HG03565 (cell line): ENCODE measurements around the gene ARHGAP10.
"Not testable (repeated sequence)": the region's sequence is repeated elsewhere in the genome, so short reads cannot be mapped to it uniquely, and the experiment has no call there.

Source experiments
- ATAC-seq: cut with Tn5 transposase; IDR thresholded peaks from one replicate; pipeline ENCODE4 v1.9.1; 2021; ENCODE audit warnings: mild to moderate bottlenecking, moderate library complexity; ENCODE audit not compliant: unreplicated experiment

Gene ARHGAP10

DNA sequence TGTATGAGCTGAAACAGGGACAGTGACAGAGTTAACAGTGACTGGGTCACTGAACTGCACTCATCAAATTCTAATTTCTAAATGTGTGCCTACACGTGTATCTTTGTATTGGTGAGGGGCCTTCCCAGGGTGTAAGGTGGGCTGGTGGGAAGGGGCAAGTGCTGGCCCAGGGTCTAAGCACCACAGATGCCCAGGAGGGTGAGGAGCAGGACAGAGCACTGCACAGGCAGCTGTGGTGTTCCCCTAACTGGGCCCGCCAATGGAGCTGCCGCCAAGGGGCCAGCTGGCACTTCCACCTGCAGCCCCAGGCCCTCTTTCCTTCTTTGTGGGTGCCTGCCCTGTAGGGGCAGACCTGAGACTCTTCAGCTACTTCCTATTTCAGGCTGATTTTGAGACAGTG, 349.9 kb downstream of the ARHGAP10 start:
- ATAC-seq: no peak

DNA sequence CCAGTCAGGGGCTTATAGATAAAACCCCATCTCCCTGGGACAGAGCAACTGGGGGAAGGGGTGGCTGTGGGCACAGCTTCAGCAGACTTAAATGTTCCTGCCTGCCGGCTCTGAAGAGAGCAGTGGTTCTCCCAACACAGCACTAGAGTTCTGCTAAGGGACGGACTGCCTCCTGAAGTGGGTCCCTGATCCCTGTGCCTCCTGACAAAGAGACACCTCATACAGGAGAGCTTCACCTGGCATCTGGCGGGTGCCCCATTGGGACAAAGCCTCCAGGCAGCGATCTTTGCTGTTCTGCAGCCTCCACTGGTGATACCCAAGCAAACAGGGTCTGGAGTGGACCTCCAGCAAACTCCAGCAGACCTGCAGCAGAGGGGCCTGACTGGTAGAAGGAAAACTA, 351.2 kb downstream of the ARHGAP10 start:
- not testable (repeated sequence) for ATAC-seq

DNA sequence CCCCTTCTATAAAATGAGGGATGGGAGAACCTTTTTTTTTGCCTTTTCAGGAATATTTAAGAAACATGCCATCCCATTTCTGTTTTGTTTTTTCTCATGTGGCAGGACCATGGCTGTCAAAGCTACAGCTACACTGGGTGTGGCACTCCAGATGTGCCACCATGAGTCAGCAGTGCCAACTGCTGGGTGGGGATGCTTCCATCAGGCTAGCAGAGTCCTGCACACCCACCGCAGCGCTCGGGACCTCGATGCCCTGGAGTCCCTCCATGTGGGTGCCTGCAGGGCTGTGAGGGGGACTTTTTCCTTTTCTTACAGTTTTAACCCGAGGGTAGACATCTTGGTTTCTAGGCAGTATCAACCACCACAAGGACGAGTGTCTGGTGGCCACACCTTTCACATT, 357.7 kb downstream of the ARHGAP10 start:
- ATAC-seq: no peak

DNA sequence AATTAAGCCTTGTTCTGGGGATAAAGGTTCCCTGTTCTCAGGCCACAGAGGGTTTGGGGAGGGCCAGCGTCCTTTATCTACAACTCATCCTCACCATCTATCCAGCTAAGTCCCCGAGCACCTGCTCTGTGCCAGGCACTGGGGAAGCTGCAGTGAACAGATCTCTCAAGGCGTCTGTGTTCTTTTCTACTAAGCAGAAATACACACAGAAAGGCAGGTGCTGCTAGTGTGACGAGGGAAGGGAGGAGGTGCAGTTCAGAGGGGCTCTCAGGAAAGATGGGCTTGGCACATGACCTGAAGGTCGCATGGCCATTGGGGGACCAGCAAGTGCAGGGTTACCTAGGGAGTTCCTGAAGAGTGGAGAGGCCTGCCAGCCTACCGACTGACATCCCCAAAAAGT, 358.1 kb downstream of the ARHGAP10 start:
- ATAC-seq: no peak

DNA sequence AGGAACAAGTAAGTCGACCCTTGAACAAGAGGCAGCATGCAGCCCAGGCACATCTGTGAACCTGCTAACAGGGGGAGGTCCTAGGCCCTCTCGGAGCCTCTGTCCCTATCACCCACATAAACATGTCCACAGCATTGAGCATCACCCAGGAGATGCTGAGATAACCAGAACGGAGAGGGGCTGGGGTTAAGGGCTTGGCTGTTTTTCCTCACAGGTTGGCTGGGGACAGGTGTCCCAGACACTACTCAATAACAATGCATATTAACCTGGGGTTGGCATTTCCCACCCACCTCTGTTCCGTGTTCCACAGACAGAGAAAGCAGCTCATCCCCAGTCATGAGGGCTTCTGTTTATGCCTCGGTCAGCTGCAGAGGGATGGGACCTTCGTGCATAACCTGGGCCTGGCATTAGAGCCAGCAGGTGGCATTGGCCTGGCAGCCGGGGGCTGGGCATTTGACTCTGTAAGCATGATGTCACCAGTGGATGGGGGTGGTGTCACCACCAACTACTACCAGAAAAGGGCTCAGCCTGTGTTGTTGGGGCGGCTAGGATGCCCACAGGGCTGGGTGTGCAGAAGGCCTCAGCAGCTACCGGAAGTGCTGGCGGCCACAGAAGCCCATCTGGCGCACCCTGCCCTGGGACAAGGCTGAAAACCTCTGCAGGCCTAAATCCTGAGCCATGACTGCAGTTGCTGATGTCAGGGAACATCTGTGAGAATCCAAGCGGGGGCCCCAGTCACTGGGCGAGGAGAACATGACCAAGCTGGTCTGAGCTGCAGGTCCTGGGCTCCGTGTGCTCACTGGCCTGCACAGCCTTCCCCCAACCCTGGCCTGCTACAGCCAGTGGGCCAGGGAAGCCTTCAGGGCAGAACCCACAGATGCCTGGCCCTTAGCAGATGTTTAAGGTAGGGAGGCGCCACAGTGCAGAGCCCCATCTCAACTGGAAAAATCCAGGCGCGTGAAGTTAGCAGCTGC, 358.9 kb downstream of the ARHGAP10 start:
- ATAC-seq: no peak

DNA sequence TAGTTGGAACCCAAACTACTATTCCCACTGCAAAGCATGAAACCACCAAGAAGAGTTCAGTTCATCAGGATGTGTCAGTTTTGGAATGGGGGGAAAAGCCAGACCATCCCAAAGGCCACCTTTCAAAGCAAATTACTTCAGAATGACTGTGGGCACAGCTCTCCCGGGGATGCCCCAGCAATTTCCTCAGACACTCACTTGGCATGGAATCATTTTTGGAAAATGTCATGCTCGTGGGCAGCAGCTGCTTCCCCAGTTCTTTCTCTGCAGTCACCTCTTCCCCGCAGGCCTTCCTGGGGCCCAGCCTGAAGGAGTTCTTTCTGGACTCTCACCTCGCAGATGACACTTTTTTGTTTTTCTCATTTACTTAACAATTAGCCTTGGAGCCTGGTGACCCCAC, 360.0 kb downstream of the ARHGAP10 start:
- ATAC-seq: no peak

DNA sequence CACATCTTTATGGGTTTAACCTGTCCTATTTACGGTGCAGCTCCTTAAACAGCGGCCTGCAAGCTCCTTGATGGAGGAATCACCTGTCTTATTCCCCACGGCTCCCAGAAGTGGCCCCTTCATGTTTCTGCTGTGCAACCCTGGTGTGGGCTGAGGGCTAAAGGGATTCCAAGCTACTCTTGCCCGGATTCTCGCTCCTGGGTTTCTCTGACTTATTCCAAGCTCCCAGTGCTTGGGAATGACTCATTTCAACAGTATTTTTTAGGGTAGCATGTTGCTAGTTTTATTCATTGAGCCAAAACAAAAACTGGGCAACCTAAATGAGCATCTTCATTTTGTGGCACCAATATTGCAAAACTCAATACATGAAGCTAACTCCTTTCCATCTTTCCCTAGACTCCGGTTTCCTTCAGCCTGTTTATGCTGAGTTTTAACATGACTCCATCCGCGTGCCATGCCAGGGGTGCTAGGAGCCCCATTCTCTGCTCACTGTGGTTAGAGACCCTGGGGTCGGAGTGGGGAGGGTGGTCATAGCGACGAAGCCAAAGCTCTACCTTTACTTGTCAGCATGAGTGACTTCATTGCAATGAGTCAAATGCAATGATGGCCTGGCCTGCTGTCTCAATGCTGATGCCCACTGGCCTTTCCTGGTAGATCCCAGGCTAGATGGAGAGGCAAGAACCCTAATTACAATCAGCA, 360.6 kb downstream of the ARHGAP10 start:
- ATAC-seq: no peak

DNA sequence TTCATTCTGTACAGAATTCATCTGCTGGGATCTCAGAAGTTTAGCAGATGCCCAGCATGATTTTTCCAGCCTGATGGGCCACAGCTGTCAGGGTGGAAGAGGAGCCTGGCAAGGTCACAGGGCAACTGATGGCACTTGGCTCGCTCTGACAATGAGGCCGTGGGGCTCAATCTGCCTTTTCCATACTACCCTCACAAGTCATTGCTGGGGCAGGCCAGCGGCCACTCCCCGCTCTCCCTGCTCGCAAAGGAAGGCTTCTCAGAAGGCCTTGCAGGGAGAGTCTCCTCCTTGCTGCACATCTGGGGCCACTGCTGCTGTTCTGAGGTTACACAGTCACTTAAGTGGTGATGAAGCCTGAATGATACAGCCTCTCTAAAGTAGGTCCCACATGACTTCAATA, 361.2 kb downstream of the ARHGAP10 start:
- no peak for ATAC-seq

DNA sequence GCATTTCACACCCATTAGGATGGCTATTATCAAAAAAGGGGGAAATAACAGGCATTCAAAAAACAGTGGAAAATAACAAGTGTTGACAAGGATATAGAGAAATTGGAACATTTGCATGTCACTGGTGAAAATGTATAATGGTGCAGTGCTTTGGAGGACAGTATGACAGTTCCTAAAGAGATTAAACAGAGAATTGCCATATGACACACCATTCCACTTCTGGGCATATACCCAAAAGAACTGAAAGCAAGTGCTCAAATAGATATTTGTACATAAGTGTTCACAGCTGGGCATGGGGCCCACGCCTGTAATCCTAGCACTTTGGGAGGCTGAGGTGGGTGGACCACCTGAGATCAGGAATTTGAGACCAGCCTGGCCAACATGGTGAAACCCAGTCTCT, 362.3 kb downstream of the ARHGAP10 start:
- no peak for ATAC-seq

DNA sequence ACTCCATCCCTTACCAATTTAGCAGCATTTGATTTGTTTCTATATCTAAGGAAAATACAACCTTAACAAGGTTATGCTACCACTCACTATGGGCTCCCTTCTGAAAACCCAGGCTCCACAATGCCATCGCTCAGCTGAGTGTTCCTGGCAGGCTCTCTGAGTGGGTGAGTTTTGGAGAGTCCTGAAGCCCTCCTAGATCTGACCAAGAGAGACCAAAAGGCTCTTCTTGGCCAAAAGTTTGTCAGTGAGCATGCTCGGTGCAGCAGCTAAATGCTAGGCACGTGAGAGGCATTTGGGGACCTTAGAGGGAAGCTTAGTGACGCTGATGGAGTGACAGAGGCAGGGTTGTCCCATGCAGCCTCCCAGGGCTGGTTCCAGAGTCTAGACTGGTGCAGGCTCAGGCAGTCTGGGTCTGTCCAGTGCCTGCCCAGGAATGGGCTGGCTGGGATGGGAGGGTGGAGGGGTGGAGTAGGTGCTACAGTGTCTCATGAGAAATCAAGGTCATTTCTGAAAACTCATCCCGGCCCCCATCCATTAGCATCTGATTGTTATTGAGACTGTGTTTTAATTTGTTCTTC, 363.5 kb downstream of the ARHGAP10 start:
- no peak for ATAC-seq

DNA sequence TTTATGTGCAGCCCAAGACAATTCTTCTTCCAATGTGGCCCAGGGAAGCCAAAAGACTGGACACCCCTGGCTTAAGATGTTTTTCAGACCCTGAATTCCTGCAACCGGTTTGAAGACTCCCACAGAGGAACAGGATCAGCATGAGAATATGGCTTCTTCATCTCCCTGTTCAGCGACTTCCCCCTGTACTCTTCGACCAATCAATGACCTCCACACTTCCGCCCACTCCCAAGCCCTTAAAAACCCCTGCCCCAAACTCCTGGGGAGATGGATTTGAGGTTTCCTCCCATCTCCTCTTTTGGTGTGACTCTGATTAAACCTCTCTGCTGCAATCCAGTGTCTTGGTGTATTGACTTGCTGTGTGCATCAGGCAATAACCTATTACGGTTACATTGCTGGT, 365.9 kb downstream of the ARHGAP10 start:
- no peak for ATAC-seq

DNA sequence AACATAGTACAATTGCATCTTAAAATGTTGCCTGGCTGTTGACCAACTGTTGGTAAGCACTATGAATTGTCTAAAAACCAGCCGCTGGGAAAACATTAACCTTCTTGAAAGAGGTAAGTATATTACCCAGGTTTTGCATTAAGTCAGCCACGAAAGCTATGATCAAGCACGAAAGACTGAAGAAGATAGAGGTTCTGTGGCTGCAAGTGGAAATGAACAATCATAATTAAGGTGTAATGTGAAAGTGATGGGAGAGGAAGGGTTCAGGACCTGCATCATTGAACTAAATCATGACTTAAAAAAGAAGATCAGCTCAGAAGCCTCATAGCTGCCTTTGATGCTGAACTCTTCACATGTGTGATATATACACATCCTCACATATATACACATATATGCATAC, 369.3 kb downstream of the ARHGAP10 start:
- no peak for ATAC-seq

DNA sequence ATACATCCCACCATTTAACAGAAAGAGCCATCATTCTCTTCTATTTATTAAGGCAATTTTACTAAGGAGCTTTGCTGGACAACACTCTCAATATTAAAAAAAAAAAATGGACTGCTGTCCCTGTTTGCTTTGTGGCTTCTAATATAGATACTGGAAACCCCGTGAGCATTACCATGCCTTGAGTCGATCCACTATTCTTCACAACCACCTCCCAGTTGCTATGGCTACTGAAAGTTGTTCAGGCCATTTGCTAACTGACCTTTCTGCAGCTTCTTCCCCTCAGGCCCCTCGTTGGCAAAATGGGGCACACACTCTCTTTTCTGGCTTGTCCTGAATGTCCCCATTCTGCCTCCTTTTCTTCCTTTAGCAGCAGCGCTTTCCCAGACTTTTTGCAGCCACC, 369.9 kb downstream of the ARHGAP10 start:
- no peak for ATAC-seq

DNA sequence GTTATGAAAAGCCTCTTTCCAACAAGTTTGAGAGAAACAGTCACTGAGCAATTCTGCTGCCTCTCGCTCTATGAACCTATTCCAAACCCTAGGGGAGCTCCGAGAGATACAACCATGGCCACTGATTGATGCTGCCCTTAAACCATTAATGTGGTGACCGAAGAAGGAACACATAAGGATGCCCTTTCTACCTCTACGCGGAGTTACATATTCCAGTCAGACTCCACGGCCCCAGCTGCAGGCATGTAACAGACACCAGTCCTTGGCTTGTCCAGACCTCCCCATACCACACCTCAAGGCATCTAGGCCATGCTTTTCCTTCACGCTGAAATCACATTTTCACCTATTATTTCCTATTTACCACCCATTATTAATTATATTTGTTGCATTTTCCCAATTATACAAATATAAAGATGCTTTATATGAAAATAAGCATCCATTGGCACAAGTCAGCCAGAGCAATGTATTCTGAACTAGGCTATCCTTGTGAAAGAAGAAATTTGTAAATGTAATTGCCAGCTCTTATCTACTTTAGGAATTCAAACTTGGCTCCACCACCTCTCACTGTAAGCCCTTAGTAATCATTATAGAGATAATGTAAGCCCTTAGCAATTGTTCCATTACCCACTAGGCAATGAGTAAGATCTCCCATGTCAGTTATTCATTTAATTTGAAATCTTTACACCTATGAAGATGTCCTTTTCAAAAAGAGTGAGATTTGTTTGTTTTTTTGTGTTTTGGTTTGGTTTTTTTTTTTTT, 371.9 kb downstream of the ARHGAP10 start:
- ATAC-seq: no peak

DNA sequence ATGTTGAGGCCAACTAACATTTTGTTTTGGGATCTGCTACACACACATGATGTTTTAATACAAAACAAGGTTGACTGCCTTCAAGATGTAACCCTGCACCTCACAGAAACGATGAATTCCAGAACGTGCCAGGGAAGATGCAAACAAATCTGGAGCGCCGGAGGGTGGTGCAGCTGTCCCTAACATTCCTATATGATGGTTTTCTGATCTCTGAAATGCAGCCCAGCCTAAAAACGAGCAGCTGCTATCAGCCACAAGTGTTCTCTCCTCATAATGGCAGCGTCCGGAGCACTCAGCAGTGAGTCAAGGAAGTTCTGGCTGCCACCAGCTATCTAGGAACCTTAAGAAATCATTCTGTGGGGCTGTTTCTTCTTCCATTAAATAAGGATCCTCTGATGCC, 376.9 kb downstream of the ARHGAP10 start:
- ATAC-seq: no peak

DNA sequence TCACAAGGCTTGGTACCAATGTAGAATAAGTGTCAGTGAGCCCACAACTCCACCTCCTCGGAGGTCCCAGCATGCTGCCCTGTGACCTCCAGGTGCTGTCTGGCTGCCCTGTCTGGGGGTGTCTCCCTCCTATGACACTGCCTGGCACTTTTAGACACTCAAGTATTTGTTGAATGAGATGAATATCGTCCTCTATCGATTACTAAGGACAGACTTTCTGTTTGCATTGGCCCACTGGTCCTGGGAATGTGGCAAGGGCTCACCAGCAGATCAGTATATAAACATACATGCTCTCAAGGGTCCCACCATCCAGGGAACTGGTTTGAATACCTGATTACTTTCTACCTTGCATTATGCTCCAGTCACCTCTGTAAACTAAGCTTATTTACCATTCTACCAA, 377.3 kb downstream of the ARHGAP10 start:
- ATAC-seq: no peak

DNA sequence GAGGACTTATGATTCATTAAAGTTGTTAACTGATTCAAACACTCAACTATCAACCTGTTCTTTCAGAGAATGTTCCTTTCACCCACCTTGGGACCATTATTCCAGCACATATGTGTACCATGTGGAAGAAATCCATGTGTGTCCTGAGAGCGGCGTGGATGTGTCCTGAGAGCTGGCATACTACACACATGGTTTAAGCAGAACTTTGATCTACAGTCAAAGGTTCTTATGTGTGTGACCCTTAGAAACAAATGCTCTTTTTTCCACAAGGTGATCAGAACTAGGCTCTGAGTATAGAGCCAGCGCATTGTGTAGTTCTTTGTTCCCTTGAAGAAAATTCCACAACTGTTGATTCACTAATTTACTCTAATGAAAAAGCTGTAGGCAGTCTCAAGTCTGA, 378.3 kb downstream of the ARHGAP10 start:
- ATAC-seq: no peak

DNA sequence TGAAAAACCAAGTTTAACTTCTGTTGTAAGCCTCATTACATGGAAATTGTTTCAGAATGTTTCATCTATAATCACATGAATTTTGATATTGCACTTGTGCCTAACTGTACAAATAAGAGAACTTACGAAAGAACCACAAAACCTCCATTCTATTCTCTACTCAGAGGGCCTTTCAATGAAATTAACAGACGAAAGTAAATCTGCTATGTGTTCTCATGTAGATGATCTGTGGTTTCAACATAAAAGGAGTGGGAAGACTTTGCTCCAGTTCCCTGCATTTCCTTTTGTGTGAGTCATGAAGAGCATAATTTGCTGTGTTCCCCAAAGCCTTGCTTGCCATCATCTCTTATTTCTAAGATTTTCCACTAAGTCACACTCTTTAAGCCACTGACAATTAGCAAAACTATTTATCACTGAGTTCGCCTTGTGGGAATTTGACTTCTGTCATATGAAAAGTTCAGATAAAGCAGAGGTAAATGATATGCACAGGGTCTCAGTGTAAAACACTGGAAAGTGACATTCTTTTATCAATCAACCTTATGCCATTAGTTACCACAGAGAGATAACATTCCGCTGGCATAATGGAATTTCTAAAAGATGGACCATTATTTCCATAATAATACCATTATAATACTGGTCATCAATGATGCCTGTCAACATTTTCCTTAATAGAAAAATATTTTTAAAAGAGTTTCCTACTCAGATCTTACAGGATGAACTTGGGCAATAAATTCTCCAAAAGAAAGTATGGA, 380.5 kb downstream of the ARHGAP10 start:
- no peak for ATAC-seq

DNA sequence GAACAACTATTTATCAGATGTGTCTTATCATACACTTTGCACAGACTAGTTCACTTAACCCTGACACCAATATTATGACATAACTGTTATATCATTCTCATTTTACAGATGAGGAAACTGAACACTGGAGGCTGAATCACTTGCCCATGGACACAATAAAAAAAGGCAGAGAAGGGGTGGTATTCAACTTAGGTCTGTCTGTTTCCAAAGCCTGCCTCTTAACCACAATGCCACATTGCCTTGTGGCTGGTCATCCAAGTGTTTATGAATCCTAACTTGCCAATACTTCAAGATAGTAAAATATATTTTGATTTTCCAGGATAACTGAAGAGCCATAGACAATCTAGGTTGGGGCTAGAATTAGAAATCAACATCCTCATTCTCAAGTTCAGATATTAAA, 382.5 kb downstream of the ARHGAP10 start:
- ATAC-seq: no peak

DNA sequence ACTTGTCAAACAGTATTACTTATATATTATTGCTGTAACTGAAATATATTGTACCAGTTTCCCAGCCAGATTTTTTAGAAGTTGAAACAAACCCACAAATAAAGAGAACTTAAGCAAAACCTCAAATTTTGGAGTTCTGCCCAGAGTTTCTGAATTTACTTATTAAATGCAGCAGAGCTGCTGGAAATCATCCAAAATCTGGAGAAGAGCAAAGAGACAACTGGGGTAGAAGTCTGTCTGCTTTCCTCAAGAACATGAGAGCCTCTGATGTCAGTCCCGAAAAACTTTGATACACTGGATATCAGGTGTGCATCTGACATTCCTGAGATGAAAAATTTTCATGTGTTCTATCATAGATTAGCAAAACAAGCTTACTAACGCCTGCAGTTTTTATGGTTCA, 384.4 kb downstream of the ARHGAP10 start:
- no peak for ATAC-seq
